ENCODE data around the gene NEURL1B. TPM values are rescaled to one million over a fixed set of nuclear protein-coding genes. Genes with fewer than 3 reads are reported as not detected.

NEURL1B gene
- total and polyA plus RNA-seq, 2 experiments from 2014 or later: 0.65 to 5.8 TPM

- Histone ChIP-seq H3K4me1 (ENCODE audit: insufficient read depth) (peaks cover 4% of the 10 kb centered on the region), H2AFZ (no peak overlapping the region), H3K36me3 (replicated peaks; ENCODE audit: insufficient read depth, low read depth) (no peaks in the 10 kb centered on the region), H3K9me3 (ENCODE audit: low read depth) (no peaks in the 10 kb centered on the region), H3K9me2 (replicated peaks; ENCODE audit: insufficient read depth) (no peaks in the 10 kb centered on the region), H3K4me3 (no peak overlapping the region), H3K79me2 (no peaks in the 10 kb centered on the region), H3K27ac (no peak overlapping the region), H4K20me1 (ENCODE audit: insufficient read depth, poor library complexity, severe bottlenecking) (no peaks in the 10 kb centered on the region), H3K27me3 (peaks cover 3% of the 10 kb centered on the region), H3K4me2 (no peak overlapping the region)
- no peak for DNase-seq (ENCODE audit: low spot score)
- no peak for TF ChIP-seq CTCF (IDR thresholded peaks at IDR 0.05; ENCODE audit: poor library complexity)
- no peak for TF ChIP-seq EZH2phosphoT487 (IDR thresholded peaks at IDR 0.05; ENCODE audit: low read depth, severe bottlenecking, unreplicated experiment)
- TF ChIP-seq EZH2 (IDR thresholded peaks at IDR 0.05; ENCODE audit: borderline replicate concordance): no peak
- 88% methylated on average over 2 of the region's 2 CpGs for WGBS (ENCODE audit: low lambda C conversion rate, missing lambda C conversion rate)
Observed at GRCh38 chr5:172723508-172723907, 82.4 kb downstream of the NEURL1B start.

GRCh38 chr5:172724242-172725183, 83.5 kb downstream of the NEURL1B start:
- H2AFZ ChIP-seq: no peak overlapping the region
- H4K20me1 ChIP-seq (ENCODE audit: insufficient read depth, poor library complexity, severe bottlenecking): no peaks in the 10 kb centered on the region
- peaks cover 4% of the 10 kb centered on the region for H3K4me1 ChIP-seq (ENCODE audit: insufficient read depth)
- H3K27ac ChIP-seq: no peak overlapping the region
- H3K4me2 ChIP-seq: no peak overlapping the region
- H3K27me3 ChIP-seq: peaks cover 3% of the 10 kb centered on the region
- H3K9me2 ChIP-seq (replicated peaks; ENCODE audit: insufficient read depth): no peaks in the 10 kb centered on the region
- H3K4me3 ChIP-seq: no peak overlapping the region
- no peaks in the 10 kb centered on the region for H3K79me2 ChIP-seq
- 76% methylated on average over 22 of the region's 22 CpGs for WGBS (ENCODE audit: low lambda C conversion rate, missing lambda C conversion rate)
- DNase-seq (ENCODE audit: low spot score): no peak
- TF ChIP-seq EZH2phosphoT487 (IDR thresholded peaks at IDR 0.05; ENCODE audit: low read depth, severe bottlenecking, unreplicated experiment) (no peak), EZH2 (IDR thresholded peaks at IDR 0.05; ENCODE audit: borderline replicate concordance) (no peak), CTCF (IDR thresholded peaks at IDR 0.05; ENCODE audit: poor library complexity) (no peak)
- H3K36me3 ChIP-seq (replicated peaks; ENCODE audit: insufficient read depth, low read depth): no peaks in the 10 kb centered on the region
- no peaks in the 10 kb centered on the region for H3K9me3 ChIP-seq (ENCODE audit: low read depth)

GRCh38 chr5:172725273-172725672, 84.2 kb downstream of the NEURL1B start:
- no peak overlapping the region for H3K4me3 ChIP-seq
- H3K9me3 ChIP-seq (ENCODE audit: low read depth): no peaks in the 10 kb centered on the region
- 73% methylated on average over 10 of the region's 10 CpGs for WGBS (ENCODE audit: low lambda C conversion rate, missing lambda C conversion rate)
- no peak overlapping the region for H3K27ac ChIP-seq
- no peaks in the 10 kb centered on the region for H3K36me3 ChIP-seq (replicated peaks; ENCODE audit: insufficient read depth, low read depth)
- no peak overlapping the region for H2AFZ ChIP-seq
- no peak for DNase-seq (ENCODE audit: low spot score)
- no peaks in the 10 kb centered on the region for H4K20me1 ChIP-seq (ENCODE audit: insufficient read depth, poor library complexity, severe bottlenecking)
- no peak for TF ChIP-seq EZH2phosphoT487 (IDR thresholded peaks at IDR 0.05; ENCODE audit: low read depth, severe bottlenecking, unreplicated experiment)
- no peak for TF ChIP-seq EZH2 (IDR thresholded peaks at IDR 0.05; ENCODE audit: borderline replicate concordance)
- TF ChIP-seq CTCF (IDR thresholded peaks at IDR 0.05; ENCODE audit: poor library complexity): no peak
- peaks cover 3% of the 10 kb centered on the region for H3K27me3 ChIP-seq
- H3K4me2 ChIP-seq: no peak overlapping the region
- peaks cover 4% of the 10 kb centered on the region for H3K4me1 ChIP-seq (ENCODE audit: insufficient read depth)
- no peaks in the 10 kb centered on the region for H3K79me2 ChIP-seq
- no peaks in the 10 kb centered on the region for H3K9me2 ChIP-seq (replicated peaks; ENCODE audit: insufficient read depth)

Measured in hepatocyte (in vitro differentiated cells).